GM15510 (cell line): ENCODE data around the gene SEPTIN5.

Source experiments
- POLR2A ChIP-seq: IDR thresholded peaks from 3 replicates; pipeline ENCODE4 v1.6.1; 2011; ENCODE audit warnings: borderline replicate concordance; ENCODE audit not compliant: insufficient read length; ENCODE audit errors: extremely low read depth

SEPTIN5 gene

DNA sequence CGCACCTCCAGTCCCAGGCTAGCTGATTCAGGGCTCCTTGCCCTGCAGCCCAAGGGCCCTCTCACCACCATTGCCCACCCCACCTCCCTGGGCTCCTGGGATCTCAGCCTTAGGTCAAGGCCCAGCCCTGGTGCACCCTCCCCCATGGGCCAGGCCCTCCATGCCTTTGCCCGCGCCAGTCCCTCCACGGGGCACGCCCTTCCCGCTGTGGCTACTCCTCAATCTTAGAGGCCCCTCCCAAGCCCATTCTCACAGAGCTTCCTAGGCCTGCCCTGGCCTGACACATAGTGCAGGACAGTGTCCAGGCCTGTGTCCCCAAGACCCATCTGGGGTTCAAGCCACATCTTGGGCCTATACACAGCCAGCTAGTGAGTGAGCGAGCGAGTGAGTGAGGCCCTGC lies 15.9 kb downstream of the SEPTIN5 start:
- no peak for TF ChIP-seq POLR2A

DNA sequence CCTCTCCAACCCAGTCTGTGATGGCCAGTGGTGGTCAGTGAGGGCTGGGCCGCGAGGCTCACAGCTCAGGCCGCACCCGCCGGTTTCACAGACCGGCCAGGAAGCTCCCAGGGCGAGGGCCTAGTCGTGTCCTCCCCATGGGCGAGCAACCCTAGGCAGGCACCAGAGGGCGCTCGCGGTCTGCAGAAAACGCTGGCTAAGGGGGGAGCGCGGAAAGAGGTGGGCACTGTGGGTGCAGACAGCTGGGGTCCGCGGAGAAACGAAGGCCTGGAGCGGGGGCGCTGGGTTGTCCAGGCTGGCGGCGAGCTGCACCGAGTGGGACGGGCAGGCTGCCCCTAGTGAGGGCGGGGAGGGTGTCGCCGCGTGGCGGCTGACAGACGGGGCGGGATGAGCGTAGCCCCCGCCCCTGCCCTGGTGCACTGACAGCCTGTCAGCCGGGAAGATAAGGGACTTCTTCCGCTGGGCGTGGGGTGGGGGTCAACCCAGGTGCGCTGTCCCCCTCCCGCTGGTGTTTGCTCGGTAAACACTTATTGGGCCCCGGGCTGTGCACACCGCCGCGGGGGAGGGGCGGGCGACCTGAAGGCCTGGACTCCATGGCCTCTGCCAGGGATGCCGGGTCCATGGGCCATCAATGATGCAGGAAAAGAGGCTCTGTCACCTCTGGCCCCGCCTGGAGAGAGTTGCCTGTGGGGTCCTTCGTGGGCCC lies 16.5 kb downstream of the SEPTIN5 start:
- TF ChIP-seq POLR2A: no peak

DNA sequence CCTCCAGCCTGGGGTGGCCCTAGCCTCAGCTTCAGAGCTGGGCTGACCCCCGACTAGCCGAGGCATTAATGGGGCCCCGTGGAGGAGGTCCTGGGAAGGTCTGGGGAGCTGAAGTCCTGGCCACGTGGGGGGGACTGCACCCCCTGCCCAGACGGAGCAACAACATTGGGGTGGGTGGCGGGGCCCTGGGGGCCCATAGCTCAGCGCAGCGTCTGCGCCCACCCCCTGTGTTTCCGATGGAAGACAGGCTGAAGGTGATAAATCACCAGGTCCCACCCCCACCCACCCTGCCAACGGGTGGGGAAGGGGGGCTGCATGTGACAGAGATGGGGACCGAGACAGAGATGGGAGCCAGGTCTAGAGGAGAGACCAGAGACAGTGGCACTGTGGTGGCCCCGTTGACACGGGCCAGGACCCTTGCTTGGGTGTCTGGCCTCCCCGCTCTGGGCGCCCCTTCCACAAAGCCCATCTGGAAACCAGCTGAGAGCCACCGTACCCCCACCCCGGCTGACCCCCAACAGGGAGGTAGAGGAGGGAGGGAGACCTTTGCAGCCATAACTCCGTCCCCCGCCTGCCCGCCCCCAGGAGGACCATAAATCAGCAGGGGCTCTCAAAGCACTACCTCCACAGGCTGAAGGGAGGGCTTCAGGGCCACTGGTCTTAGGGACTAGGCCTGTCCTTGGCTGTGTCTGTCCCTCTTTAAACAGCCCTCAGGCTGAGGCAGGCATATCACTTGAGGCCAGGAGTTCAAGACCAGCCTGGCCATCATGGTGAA lies 17.2 kb downstream of the SEPTIN5 start:
- no peak for TF ChIP-seq POLR2A

DNA sequence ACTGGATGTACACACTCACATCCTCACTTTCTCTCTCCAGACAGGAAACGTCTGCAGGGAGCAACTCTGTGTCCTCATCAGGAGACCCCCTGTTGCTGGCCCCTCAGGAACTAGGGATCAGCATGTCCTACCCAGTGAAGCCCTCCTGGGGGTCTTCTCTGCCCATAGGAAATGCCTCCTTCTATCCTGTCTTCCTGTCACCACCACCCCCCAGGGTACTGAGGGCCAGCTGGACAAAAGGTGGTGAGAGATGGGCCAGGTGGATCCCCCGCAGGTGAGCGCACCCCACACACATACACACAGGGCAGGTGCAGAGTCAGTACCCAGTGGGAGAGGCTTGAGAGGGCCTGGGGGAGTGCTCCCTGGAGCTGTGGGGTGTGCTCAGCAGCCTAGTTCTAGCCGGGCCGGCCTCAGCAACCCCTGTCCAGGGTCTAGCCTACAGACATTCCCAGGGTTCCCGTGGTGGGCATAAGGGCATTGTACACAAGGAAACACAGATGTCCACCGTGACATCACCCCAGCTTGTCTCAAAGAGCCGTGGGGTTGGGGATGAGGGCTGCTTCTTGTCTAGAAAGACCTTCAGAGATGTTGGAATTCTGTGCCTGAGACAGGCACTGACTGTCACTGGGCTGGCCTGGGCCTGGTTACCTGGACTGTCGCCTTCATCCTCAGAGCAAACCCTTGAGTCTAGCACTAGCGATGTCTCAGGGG lies 18.3 kb downstream of the SEPTIN5 start:
- no peak for TF ChIP-seq POLR2A

DNA sequence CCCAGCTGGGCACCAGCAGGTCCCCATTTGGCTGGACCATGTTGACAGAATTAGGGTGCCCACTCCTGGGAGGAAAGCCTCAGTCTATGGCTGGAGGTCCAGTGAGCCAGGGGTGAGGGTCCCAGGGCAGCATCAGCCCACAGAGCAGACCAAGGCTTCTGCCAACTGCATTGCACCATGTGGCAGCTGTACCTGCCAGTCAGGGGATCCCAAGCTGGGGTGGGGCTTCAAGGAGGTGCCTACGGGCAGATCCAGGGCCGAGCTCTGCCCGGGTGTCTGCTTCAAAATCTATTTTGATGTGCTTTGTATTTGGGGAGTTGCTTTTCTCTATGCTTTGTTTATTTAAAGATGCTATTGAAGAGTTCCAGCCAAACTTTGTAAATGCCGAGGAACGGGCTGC lies 19.5 kb downstream of the SEPTIN5 start:
- TF ChIP-seq POLR2A: no peak

DNA sequence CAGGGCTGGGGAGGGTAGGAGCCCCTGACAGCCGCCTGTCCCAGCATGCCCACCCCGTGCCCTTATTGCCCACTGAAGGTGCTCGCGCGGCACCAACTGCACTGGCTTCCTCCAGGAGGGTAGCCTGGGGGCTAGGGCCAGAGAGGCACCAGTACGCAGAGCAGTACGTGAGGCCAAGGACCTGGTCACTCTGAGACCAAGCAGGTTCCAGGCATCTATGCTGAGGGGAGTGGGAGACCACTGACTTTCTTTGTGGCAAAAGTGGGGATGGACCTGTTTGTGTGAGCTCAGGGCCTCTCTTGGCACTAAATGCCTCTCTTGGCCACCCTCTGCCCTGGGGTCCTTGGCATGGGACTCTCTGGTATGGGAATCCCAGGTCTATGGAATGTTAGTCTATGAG lies 19.9 kb downstream of the SEPTIN5 start:
- no peak for TF ChIP-seq POLR2A

DNA sequence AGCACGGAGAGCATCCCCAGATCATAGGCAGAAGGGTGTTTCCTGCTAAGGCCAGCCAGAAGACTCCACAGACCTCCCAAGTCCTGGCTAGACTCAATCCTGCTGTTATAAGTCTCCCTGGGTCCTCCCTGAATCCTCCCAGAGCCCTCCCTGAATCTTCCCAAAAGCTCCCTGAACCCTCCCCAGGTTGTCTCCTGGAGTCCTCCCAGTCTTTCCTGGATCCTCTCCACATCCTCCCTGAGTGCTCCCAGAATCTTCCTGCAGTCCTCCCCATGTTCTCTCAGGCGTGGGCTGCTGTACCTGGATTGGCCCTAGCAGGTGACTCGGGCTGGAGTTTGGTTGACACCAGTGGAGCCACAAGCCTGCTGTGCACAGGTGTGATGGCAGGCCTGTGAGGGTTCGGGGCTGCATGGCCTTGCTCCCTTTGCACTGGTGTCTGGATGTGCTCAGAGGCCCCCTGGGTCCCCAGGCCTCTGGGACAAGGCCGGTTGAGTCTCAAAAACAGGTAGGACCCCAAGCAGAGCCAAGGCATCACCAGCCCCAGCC lies 20.6 kb downstream of the SEPTIN5 start:
- TF ChIP-seq POLR2A: no peak

DNA sequence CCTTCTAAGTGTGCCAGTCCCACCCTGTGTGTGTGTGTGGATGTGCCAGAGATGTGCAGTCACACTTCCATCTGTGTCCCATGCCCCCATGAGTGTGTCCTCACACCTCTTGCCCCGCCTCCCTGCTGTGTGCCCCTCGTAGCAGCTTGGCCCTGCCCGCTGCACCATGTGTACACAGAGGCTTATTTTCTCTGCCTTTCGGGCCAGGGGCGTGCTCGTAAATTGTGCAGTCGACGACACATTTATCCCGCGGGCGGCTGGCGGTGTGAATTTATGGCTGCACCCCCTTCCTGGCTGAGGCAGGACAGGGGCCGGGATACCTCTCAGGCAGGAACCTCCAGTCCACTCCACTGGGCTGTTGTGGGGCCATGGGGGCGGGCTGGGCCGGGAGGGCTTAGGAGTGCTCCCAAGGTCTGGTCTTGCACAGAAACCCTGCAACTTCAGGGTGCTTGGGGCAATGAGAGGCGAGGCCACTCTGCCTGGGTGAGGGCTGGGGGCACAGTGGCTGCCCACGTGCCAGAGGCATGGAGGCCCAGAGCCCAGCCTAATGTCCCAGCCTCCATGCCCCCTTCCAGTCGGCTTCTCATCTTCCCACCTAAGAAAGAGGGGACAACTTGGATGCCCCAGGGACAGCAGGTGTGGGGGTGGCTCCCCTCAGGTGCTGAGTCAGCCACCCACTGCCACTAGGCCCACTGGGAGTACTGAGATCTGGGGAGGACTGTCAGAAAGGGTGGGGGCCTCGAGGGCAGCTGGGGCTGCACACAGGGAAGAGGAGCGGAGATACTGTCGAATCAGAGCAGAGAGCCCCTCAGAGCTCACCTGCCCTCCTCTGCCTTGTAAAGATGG lies 21.6 kb downstream of the SEPTIN5 start:
- no peak for TF ChIP-seq POLR2A

DNA sequence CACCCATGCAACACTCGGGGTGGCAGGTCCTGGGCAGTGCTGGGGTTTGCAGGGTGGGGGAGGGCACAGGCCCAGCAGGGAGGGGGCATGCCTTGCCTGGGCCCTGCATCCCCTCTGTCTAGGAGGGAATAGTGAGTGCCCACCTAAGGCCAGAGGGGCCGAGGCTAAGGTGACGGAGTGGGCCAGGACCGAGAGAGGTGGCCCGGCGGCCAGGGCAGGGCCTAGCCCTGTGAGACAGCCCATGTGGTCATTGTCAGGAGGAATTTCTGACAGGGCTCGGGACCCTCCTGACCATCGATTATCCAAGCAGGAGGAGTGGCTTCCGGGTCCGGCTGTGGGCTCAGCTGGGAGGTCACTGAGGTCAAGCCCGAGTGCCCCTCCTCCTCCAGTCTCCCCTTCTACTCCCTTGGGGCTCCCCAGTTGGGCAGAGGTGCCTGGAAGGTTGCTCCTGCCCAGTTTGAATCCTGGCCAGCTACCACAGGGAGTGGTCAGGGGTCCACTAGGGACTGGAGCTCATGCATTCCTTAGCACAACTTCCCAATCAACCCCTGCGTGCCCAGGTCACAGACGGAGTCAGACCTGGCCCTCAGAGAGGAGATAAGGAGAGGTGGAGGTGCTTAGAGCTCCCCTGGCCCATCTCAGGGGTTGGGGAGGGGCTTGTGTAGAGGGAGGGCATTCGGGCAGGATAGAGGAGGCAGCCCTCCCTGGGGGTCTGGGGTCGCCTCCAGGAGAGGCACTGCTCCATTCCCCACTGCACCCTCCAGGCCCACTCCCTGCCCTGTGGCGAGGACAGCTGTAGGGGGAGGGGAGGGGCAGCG lies 23.8 kb downstream of the SEPTIN5 start:
- TF ChIP-seq POLR2A: no peak

DNA sequence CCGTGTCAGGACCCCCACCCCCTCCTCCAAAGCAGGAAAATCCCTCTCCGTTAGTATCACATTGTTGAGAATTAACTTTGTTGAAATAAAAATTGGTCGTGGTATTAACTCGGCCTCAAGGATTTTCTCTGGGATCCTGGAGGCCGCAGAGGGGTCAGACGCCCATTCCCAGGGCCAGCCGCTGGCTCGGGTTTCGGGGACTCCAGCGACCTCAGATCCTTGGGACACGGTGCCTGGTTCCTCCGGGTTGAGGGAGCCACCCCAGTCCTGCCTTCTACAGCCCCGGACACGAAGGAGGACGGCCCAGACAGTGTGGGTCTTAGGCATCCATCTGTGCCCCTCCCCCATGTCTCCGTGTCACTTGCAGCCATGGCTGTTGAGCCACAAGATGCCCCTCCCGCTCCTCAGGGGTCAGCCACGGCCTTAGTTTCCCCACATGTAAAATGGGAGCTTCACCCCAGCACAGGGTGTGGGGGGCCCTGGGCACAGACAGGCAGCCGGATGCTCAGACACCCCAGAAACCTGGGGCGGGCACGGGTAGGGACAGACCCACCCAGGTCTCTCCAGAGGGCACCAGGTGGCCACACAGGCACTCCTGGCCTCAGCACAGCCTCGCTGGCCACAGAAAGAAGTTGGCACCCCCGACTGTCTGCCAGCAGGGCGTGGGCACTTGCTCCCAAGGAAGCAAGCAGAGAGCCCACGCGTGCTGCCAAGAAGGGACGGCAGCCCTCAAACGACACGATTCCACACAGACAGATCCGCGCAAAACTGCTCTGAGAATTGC lies 24.6 kb downstream of the SEPTIN5 start:
- TF ChIP-seq POLR2A: no peak

DNA sequence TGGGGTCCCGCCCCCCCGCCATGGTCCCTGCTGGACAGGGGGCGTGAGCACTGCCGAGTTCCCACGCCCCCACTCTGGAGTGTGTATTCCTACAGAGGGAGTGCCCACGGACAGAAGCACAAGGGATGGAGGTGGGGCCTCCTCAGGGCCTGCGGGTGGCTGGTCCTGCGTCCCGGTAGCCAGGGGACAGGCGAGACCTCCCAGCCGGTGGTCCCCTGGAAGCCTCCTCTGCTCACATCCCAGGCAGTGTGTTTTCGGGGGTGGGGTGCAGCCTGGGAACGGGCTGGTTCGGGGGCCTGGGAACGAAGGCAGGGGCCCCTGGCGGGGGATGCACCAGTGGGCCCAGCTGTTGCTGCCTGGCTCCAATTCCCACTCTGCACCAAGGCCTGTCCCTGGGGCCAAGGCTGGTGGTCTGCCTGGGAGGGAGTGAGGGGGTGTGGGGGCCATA lies 25.2 kb downstream of the SEPTIN5 start:
- no peak for TF ChIP-seq POLR2A

DNA sequence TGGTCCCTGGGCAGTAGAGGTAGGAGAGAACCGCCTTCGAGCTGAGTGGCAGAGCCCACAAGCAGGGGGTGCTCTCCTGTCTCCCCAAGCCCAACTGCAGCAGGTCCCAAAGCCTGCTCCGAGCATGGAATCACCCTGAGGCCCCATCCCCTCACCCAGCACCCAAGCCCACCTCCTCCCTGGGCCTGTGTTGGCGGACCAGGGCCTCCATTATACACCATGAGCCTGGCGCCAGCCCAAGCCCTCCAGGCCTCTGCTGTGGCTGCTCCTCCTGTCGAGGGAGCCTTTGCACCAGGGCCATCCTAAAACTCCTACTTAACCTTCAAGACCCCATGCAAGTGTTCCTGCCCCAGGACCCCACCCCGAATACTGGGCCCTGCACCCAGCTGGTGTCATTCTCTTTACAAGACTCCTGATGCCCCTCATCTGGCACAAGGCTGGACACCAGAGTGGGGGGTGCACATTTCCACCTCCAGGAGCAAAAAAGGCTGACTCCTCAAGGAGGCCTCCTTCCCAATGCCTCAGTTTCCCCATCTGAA lies 25.7 kb downstream of the SEPTIN5 start:
- TF ChIP-seq POLR2A: no peak
